NCI-H2107 treated with DMSO at 0.1 percent for 48 hours (cell line): ENCODE data around the gene SFXN5.

Source experiments
- DNase-seq: peaks from one replicate; lab custom pipeline; 2025; ENCODE audit not compliant: unreplicated experiment; lab: John Stamatoyannopoulos, UW

Gene SFXN5

GRCh38 chr2:72943540-72944395 lies 127.7 kb downstream of the SFXN5 start:
- DNase-seq = no peak

GRCh38 chr2:72942881-72943418 lies 128.6 kb downstream of the SFXN5 start:
- DNase-seq = no peak

GRCh38 chr2:72942293-72942692 lies 129.2 kb downstream of the SFXN5 start:
- DNase-seq = no peak

GRCh38 chr2:72940786-72941185 lies 130.7 kb downstream of the SFXN5 start:
- DNase-seq = peak; percentile 12

- no peak for DNase-seq
Observed at GRCh38 chr2:72940361-72940760, 131.2 kb downstream of the SFXN5 start.

- DNase-seq = no peak
Observed at GRCh38 chr2:72938455-72938854, 133.1 kb downstream of the SFXN5 start.

- DNase-seq = no peak
Observed at GRCh38 chr2:72937356-72937669, 134.2 kb downstream of the SFXN5 start.

GRCh38 chr2:72936660-72937355 lies 134.7 kb downstream of the SFXN5 start:
- no peak for DNase-seq

- no peak for DNase-seq
Observed at GRCh38 chr2:72935611-72935957, 135.9 kb downstream of the SFXN5 start.

- DNase-seq = no peak
Observed at GRCh38 chr2:72934683-72935610, 136.6 kb downstream of the SFXN5 start.

- no peak for DNase-seq
Observed at GRCh38 chr2:72933646-72934151, 137.8 kb downstream of the SFXN5 start.

- DNase-seq = no peak
Observed at GRCh38 chr2:72933207-72933606, 138.3 kb downstream of the SFXN5 start.

GRCh38 chr2:72932805-72933204 lies 138.7 kb downstream of the SFXN5 start:
- no peak for DNase-seq

GRCh38 chr2:72932045-72932740 lies 139.3 kb downstream of the SFXN5 start:
- no peak for DNase-seq

GRCh38 chr2:72931280-72931910 lies 140.1 kb downstream of the SFXN5 start:
- no peak for DNase-seq

- DNase-seq = no peak
Observed at GRCh38 chr2:72929010-72929409, 142.5 kb downstream of the SFXN5 start.

- DNase-seq = no peak
Observed at GRCh38 chr2:72927619-72928550, 143.6 kb downstream of the SFXN5 start.

GRCh38 chr2:72926811-72927465 lies 144.6 kb downstream of the SFXN5 start:
- no peak for DNase-seq
